Measurements from ENCODE around the gene FUCA1.

- TF ChIP-seq RAD21 (IDR thresholded peaks at IDR 0.05; ENCODE audit: low read depth), result no peak
- TF ChIP-seq, protein P1, sequence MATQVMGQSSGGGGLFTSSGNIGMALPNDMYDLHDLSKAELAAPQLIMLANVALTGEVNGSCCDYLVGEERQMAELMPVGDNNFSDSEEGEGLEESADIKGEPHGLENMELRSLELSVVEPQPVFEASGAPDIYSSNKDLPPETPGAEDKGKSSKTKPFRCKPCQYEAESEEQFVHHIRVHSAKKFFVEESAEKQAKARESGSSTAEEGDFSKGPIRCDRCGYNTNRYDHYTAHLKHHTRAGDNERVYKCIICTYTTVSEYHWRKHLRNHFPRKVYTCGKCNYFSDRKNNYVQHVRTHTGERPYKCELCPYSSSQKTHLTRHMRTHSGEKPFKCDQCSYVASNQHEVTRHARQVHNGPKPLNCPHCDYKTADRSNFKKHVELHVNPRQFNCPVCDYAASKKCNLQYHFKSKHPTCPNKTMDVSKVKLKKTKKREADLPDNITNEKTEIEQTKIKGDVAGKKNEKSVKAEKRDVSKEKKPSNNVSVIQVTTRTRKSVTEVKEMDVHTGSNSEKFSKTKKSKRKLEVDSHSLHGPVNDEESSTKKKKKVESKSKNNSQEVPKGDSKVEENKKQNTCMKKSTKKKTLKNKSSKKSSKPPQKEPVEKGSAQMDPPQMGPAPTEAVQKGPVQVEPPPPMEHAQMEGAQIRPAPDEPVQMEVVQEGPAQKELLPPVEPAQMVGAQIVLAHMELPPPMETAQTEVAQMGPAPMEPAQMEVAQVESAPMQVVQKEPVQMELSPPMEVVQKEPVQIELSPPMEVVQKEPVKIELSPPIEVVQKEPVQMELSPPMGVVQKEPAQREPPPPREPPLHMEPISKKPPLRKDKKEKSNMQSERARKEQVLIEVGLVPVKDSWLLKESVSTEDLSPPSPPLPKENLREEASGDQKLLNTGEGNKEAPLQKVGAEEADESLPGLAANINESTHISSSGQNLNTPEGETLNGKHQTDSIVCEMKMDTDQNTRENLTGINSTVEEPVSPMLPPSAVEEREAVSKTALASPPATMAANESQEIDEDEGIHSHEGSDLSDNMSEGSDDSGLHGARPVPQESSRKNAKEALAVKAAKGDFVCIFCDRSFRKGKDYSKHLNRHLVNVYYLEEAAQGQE (IDR thresholded peaks at IDR 0.05; ENCODE audit: low read depth), result no peak
- TF ChIP-seq, protein P2, sequence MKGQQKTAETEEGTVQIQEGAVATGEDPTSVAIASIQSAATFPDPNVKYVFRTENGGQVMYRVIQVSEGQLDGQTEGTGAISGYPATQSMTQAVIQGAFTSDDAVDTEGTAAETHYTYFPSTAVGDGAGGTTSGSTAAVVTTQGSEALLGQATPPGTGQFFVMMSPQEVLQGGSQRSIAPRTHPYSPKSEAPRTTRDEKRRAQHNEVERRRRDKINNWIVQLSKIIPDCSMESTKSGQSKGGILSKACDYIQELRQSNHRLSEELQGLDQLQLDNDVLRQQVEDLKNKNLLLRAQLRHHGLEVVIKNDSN (IDR thresholded peaks at IDR 0.05), result no peak
- TF ChIP-seq ZBTB7A (IDR thresholded peaks at IDR 0.05; ENCODE audit: low read depth), result no peak
- TF ChIP-seq TEAD4 (IDR thresholded peaks at IDR 0.05), result no peak
- no peak for TF ChIP-seq EP300 (IDR thresholded peaks at IDR 0.05; ENCODE audit: borderline replicate concordance)
- no peak for TF ChIP-seq CEBPB (IDR thresholded peaks at IDR 0.05)
Observed at GRCh38 chr1:23837908-23838307, 30.2 kb downstream of the FUCA1 start.
